Measurements from ENCODE around the gene EVA1B. TPM values are rescaled to one million over a fixed set of nuclear protein-coding genes. Genes with fewer than 3 reads are reported as not detected.

The EVA1B gene
- total RNA-seq, 2 donors from 2014 or later, result 67.1 to 78.7 TPM

DNA sequence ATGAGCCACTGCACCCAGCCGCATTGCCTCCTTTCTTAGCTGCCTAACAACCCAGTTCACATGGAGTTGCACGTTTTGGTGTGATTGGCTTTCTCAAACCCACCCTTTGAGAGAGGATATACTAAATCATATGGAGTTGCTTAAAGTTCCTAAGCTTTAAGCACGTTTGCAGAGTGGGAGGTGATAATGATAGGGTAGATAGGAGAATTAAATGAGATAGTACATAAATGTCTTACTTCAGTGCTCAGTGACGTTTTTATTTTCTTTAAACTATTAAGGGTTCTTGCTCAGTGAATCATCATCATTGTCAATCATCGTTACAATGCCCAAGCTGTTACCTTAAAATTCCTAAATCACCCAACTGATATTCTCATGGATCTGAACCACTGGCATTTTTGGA is 20.2 kb downstream of the EVA1B start:
- intact Hi-C loops (cut with DNase I), result no loop called here
- peaks cover 11% of the 10 kb centered on the region for H3K4me1 ChIP-seq (replicated peaks)
- 65% methylated on average over 5 of the region's 5 CpGs for WGBS
- peaks cover 13 to 24% of the 10 kb centered on the region in 2 donors for H3K36me3 ChIP-seq
- no peak overlapping the region for H3K4me3 ChIP-seq
- DNase-seq (ENCODE audit: low spot score), result no peak
- H3K27ac ChIP-seq, result peak overlapping the region in 1 of 2 donors; percentile 21
- H3K9me3 ChIP-seq, result no peaks in the 10 kb centered on the region
- TF ChIP-seq, protein P1, sequence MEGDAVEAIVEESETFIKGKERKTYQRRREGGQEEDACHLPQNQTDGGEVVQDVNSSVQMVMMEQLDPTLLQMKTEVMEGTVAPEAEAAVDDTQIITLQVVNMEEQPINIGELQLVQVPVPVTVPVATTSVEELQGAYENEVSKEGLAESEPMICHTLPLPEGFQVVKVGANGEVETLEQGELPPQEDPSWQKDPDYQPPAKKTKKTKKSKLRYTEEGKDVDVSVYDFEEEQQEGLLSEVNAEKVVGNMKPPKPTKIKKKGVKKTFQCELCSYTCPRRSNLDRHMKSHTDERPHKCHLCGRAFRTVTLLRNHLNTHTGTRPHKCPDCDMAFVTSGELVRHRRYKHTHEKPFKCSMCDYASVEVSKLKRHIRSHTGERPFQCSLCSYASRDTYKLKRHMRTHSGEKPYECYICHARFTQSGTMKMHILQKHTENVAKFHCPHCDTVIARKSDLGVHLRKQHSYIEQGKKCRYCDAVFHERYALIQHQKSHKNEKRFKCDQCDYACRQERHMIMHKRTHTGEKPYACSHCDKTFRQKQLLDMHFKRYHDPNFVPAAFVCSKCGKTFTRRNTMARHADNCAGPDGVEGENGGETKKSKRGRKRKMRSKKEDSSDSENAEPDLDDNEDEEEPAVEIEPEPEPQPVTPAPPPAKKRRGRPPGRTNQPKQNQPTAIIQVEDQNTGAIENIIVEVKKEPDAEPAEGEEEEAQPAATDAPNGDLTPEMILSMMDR (IDR thresholded peaks at IDR 0.05), result no peak
- TF ChIP-seq POLR2A (IDR thresholded peaks at IDR 0.05), result no peak
- no peaks in the 10 kb centered on the region for H3K27me3 ChIP-seq (replicated peaks; ENCODE audit: insufficient read depth)

GRCh38 chr1:36301220-36301619 is 22.2 kb downstream of the EVA1B start:
- DNase-seq (ENCODE audit: low spot score), result no peak
- no peak for TF ChIP-seq POLR2AphosphoS5 (IDR thresholded peaks at IDR 0.05)
- TF ChIP-seq, protein P1 (IDR thresholded peaks at IDR 0.05), result no peak
- no peak for TF ChIP-seq POLR2A (IDR thresholded peaks at IDR 0.05)
- peaks cover 18% of the 10 kb centered on the region for H3K4me1 ChIP-seq (replicated peaks)
- H3K4me3 ChIP-seq, result no peak overlapping the region
- no peaks in the 10 kb centered on the region for H3K27me3 ChIP-seq (replicated peaks; ENCODE audit: insufficient read depth)
- H3K27ac ChIP-seq, result peak overlapping the region; percentile 80 to 87
- intact Hi-C loops (cut with DNase I), result no loop called here
- H3K36me3 ChIP-seq, result peaks cover 13 to 24% of the 10 kb centered on the region in 2 donors
- no peaks in the 10 kb centered on the region for H3K9me3 ChIP-seq
- WGBS, result 65% methylated on average over 1 of the region's 1 CpG

DNA sequence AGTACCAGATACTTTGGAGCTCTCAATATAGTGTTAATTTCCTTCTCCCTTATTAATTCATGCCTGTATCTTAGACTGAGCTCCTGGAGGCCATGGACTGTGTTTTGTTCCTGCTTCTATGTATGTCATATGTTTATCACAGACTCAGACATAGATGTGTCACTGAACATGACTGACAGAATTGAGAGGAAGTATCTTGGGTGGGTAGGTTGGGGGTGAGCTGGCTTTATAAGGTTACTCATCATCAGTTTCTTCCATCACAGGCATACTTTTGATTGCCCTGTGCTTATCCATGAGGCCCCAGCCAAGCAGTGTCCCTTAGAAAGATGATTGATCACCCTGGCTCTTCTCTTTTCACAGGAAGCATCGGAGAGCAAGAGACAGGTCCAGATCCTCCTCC is 22.9 kb downstream of the EVA1B start:
- H3K4me1 ChIP-seq (replicated peaks), result peaks cover 18% of the 10 kb centered on the region
- H3K36me3 ChIP-seq, result peaks cover 13 to 24% of the 10 kb centered on the region in 2 donors

DNA sequence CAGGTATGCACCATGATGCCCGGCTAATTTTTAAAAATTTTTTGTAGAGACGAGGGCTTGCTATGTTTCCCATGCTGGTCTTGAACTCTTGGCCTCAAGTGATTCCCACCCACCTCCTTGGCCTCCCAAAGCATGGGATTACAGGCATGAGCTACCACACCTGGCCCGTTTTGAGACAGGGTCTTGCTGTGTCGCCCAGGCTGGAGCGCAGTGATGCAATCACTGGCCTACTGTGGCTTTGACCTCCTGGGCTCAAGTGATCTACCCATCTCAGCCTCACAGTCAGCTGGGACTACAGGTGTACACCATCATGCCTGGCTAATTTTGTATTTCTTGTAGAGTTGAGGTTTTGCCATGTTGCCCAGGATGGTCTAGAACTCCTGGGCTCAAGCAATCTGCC is 24.8 kb downstream of the EVA1B start:
- no peak for DNase-seq (ENCODE audit: low spot score)

More for the DNA sequence above, 22.9 kb downstream of the EVA1B start:
- Histone ChIP-seq H3K4me3 (no peak overlapping the region), H3K9me3 (no peaks in the 10 kb centered on the region), H3K27ac (peak overlapping the region; percentile 80 to 87), H3K27me3 (replicated peaks; ENCODE audit: insufficient read depth) (no peaks in the 10 kb centered on the region)
- intact Hi-C loops (cut with DNase I), result no loop called here
- no peak for DNase-seq (ENCODE audit: low spot score)
- TF ChIP-seq POLR2AphosphoS5 (IDR thresholded peaks at IDR 0.05) (no peak), POLR2A (IDR thresholded peaks at IDR 0.05) (no peak)
- TF ChIP-seq, protein P1 (IDR thresholded peaks at IDR 0.05), result no peak
- WGBS, result 92% methylated on average over 1 of the region's 1 CpG

DNA sequence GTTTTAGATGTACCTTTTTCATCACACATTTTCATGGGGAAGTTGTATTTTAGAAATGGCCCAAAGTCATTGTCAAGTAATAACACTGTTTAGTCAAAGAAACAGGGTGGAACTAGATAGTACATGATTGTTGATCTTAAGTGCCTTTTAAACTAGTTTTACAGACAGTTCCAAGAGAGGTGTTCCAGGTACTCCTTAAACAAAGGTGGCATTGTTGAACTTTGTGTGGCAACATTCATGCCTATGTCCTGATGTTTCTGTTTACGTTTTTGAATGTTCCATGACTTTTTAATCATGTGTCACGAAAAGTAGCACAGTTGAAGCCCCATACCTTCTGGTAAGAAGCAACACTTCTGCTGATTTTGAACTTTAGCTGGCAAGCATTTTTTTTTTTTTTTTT is 26.4 kb downstream of the EVA1B start:
- H3K9me3 ChIP-seq, result no peaks in the 10 kb centered on the region
- peak overlapping the region; percentile 80 to 87 for H3K27ac ChIP-seq
- no peak overlapping the region for H3K4me3 ChIP-seq
- no peak for TF ChIP-seq POLR2A (IDR thresholded peaks at IDR 0.05)
- peak; percentile 99 for TF ChIP-seq POLR2AphosphoS5 (IDR thresholded peaks at IDR 0.05)
- TF ChIP-seq, protein P1 (IDR thresholded peaks at IDR 0.05), result no peak
- intact Hi-C loops (cut with DNase I), result no loop called here
- peaks cover 18% of the 10 kb centered on the region for H3K4me1 ChIP-seq (replicated peaks)
- peaks cover 8 to 13% of the 10 kb centered on the region in 2 donors for H3K36me3 ChIP-seq
- DNase-seq (ENCODE audit: low spot score), result peak; percentile 78
- 53% methylated on average over 2 of the region's 2 CpGs for WGBS
- no peaks in the 10 kb centered on the region for H3K27me3 ChIP-seq (replicated peaks; ENCODE audit: insufficient read depth)

More for the DNA sequence above, 24.8 kb downstream of the EVA1B start:
- H3K36me3 ChIP-seq, result peaks cover 11 to 21% of the 10 kb centered on the region in 2 donors
- 91% methylated on average over 5 of the region's 5 CpGs for WGBS
- H3K9me3 ChIP-seq, result no peaks in the 10 kb centered on the region
- intact Hi-C loops (cut with DNase I), result no loop called here
- TF ChIP-seq, protein P1 (IDR thresholded peaks at IDR 0.05), result no peak
- TF ChIP-seq POLR2AphosphoS5 (IDR thresholded peaks at IDR 0.05), result no peak
- TF ChIP-seq POLR2A (IDR thresholded peaks at IDR 0.05), result no peak
- H3K4me1 ChIP-seq (replicated peaks), result peaks cover 18% of the 10 kb centered on the region
- H3K27me3 ChIP-seq (replicated peaks; ENCODE audit: insufficient read depth), result no peaks in the 10 kb centered on the region
- H3K4me3 ChIP-seq, result no peak overlapping the region
- peak overlapping the region; percentile 80 to 87 for H3K27ac ChIP-seq
